K562 (cell line): ENCODE results near the gene MAGI1. TPM values are rescaled to one million over a fixed set of nuclear protein-coding genes. Genes with fewer than 3 reads are reported as not detected.

Source experiments
- ATAC-seq: fragments of 200-7000 bp; cut with Tn5 transposase; 3 replicates; pipeline ENCODE4 v1.9.1; 2020; ENCODE audit warnings: moderate library complexity
- BruUV-seq: library from RNA; stranded (reverse); fragments of 400-500 nt; replicated peaks from 2 replicates; lab custom pipeline; 2021; lab: Mats Ljungman, UMichigan
- CTCF ChIA-PET: fragments of 300-600 bp; formaldehyde crosslinking; extraction: SDS; loops from one replicate; lab custom pipeline; 2021; ENCODE audit warnings: low intra/inter-chr PET ratio; lab: Yijun Ruan, JAX
- POLR2A ChIA-PET: fragments of 300-600, 350-650 bp; sonication (Branson Sonifier 250); formaldehyde crosslinking; extraction: SDS; loops from one replicate; lab custom pipeline; 2021; ENCODE audit warnings: antibody characterized with exemption, inconsistent platforms; lab: Yijun Ruan, JAX
- DNase-seq, 4 experiments: peaks; one replicate each; pipeline versions ENCODE4 v3.0.0 to v3.0.0-alpha.2; 2011 to 2018; ENCODE audit warnings: low spot score in 3 of 4, mixed read lengths in 3 of 4; ENCODE audit errors: extremely low read depth in 1 of 4
- FAIRE-seq: peaks from 2 replicates; lab custom pipeline; 2011; peaks lifted over from hg19 to GRCh38; lab: Jason Lieb, UNC
- H2AFZ ChIP-seq: 2 replicates; pipeline ENCODE4 v1.6.0; 2011; ENCODE audit warnings: low read depth, low read length, control low read depth, inconsistent platforms
- H3K27ac ChIP-seq: fragments of 200-600 bp; 3 replicates; pipeline ENCODE4 v1.8.0; 2011; ENCODE audit warnings: low read depth, mild to moderate bottlenecking, control low read depth, inconsistent platforms, low read length, moderate library complexity, mixed read lengths; ENCODE audit errors: extremely low read depth
- H3K27me3 ChIP-seq, 2 experiments: fragments of 300-600 bp in 1 of 2; 2 replicates in 1 of 2; 3 replicates in 1 of 2; pipeline versions ENCODE4 v1.6.0 to v1.8.0; 2011; ENCODE audit warnings: inconsistent platforms in 2 of 2, low read length in 2 of 2, mild to moderate bottlenecking in 1 of 2, mixed read lengths in 1 of 2, moderate library complexity in 1 of 2; ENCODE audit not compliant: control insufficient read depth in 2 of 2, insufficient read depth in 2 of 2
- H3K36me3 ChIP-seq: fragments of 300-600 bp; 3 replicates; pipeline ENCODE4 v1.8.0; 2011; ENCODE audit warnings: mild to moderate bottlenecking, low read length, inconsistent platforms; ENCODE audit not compliant: control insufficient read depth, insufficient read depth
- H3K4me1 ChIP-seq, 2 experiments: fragments of 200-600 bp in 1 of 2; replicated peaks in 1 of 2; 2 replicates in 1 of 2; 3 replicates in 1 of 2; pipeline versions ENCODE4 v1.5.1 to v1.8.0; 2011; ENCODE audit warnings: inconsistent platforms in 2 of 2, low read length in 2 of 2, mild to moderate bottlenecking in 1 of 2, mixed read lengths in 1 of 2, moderate library complexity in 1 of 2; ENCODE audit not compliant: control insufficient read depth in 2 of 2, insufficient read depth in 2 of 2
- H3K4me2 ChIP-seq: 2 replicates; pipeline ENCODE4 v1.6.1; 2011; ENCODE audit warnings: low read length, control low read depth, inconsistent platforms, mixed read lengths; ENCODE audit not compliant: insufficient read depth
- H3K4me3 ChIP-seq: fragments of 200-600 bp; sonication (generic), shearing (Covaris generic); 2 replicates; pipeline ENCODE4 v1.5.1; 2016; ENCODE audit warnings: control low read depth, inconsistent platforms
- H3K79me2 ChIP-seq: fragments of 200-600 bp; 3 replicates; pipeline ENCODE4 v1.8.0; 2011; ENCODE audit warnings: low read length, inconsistent platforms; ENCODE audit not compliant: control insufficient read depth, insufficient read depth
- H3K9ac ChIP-seq, 2 experiments: 2 replicates each; pipeline versions ENCODE4 v1.6.0 to v1.6.1; 2011; ENCODE audit warnings: low read depth in 2 of 2, low read length in 2 of 2, control low read depth in 1 of 2, inconsistent platforms in 1 of 2, mild to moderate bottlenecking in 1 of 2, mixed read lengths in 1 of 2; ENCODE audit not compliant: insufficient read depth in 1 of 2
- H3K9me1 ChIP-seq: one replicate; pipeline ENCODE4 v1.6.0; 2011; ENCODE audit warnings: inconsistent platforms, mild to moderate bottlenecking, low read length, moderate library complexity; ENCODE audit not compliant: control insufficient read depth, insufficient read depth
- H3K9me3 ChIP-seq: replicated peaks from 2 replicates; pipeline ENCODE4 v1.5.1; 2011; ENCODE audit warnings: low read depth, low read length, inconsistent platforms; ENCODE audit not compliant: control insufficient read depth, insufficient read depth
- H4K20me1 ChIP-seq: replicated peaks from 2 replicates; pipeline ENCODE4 v1.6.1; 2011; ENCODE audit warnings: low read length, inconsistent platforms, mixed read lengths; ENCODE audit not compliant: control insufficient read depth, insufficient read depth
- ARID2 ChIP-seq: fragments of 450-650 bp; IDR thresholded peaks from 2 replicates; pipeline ENCODE4 v1.6.1; 2017; ENCODE audit warnings: antibody characterized with exemption, mild to moderate bottlenecking
- ARNT ChIP-seq, 2 experiments: fragments of 450-650 bp; IDR thresholded peaks; 2 replicates each; pipeline ENCODE4 v1.6.1; 2016; ENCODE audit warnings: mild to moderate bottlenecking in 1 of 2
- HDGF ChIP-seq: fragments of 450-650 bp; IDR thresholded peaks from 2 replicates; pipeline ENCODE4 v1.6.1; 2016
- NFYB ChIP-seq: IDR thresholded peaks from 2 replicates; pipeline ENCODE4 v1.6.1; 2011; ENCODE audit warnings: mild to moderate bottlenecking, moderate library complexity; ENCODE audit not compliant: insufficient read length; ENCODE audit errors: extremely low read depth
- ZKSCAN8 ChIP-seq: fragments of 200-800 bp; sonication (Bioruptor generic); IDR thresholded peaks from 2 replicates; pipeline ENCODE4 v1.6.1; 2016; ENCODE audit warnings: missing genetic modification characterization, missing compliant biosample characterization
- ZNF449 ChIP-seq: fragments of 250-450 bp; sonication (Bioruptor Pico); IDR thresholded peaks from 2 replicates; pipeline ENCODE4 v1.8.0; 2022; ENCODE audit warnings: moderate library complexity, mild to moderate bottlenecking, inconsistent platforms
- ZNF717 ChIP-seq: fragments of 250-450 bp; sonication (Bioruptor Pico); IDR thresholded peaks from 2 replicates; pipeline ENCODE4 v1.5.0; 2021
- WGBS: fragments of 100-300 bp; shearing (Covaris generic); methylation state at CpG from one replicate; pipeline ENCODE4 v1.1.6; 2016; ENCODE audit warnings: low coverage, mixed read lengths; ENCODE audit not compliant: insufficient coverage; ENCODE audit errors: missing lambda C conversion rate; 5-methylcytosine and 5-hydroxymethylcytosine counted together
- in situ Hi-C: fragments of 300-500 bp; cut with MboI; formaldehyde crosslinking; loops from 4 replicates; pipeline ENCODE4 v1.15.0; 2018; ENCODE audit warnings: inconsistent platforms, mixed read lengths
- intact Hi-C: fragments of 100-400 bp; cut with micrococcal nuclease; formaldehyde crosslinking; loops from 2 replicates; pipeline ENCODE4 v1.14.2; 2022
- polyA plus RNA-seq, 8 experiments: library from polyadenylated mRNA; depleted of rRNA in 4 of 8; stranded (reverse) in 5 of 8; unstranded in 3 of 8; fragments of >200 nt; fragmentation: Nextera tagmentation in 2 of 8; fragmentation: Illumina TruSeq in 1 of 8; extraction: Ambion mirVana in 2 of 8; extraction: Trizol in 1 of 8; gene quantifications; 2 replicates each; pipeline versions ENCODE4 v1.2.1 to v1.2.3, GENCODE V29; 2011 to 2014; ENCODE audit warnings: inconsistent platforms in 1 of 8, missing spikeins in 1 of 8
- total RNA-seq, 7 experiments: library from RNA; depleted of rRNA in 6 of 7; stranded (reverse); fragments of >200 nt in 6 of 7; fragmentation: Illumina TruSeq in 2 of 7; extraction: Trizol in 2 of 7; gene quantifications; 2 replicates each; pipeline versions ENCODE4 v1.2.1 to v1.2.3, GENCODE V29; 2011 to 2021; ENCODE audit warnings: low replicate concordance in 1 of 7

Gene MAGI1
- total and polyA plus RNA-seq, 9 of the 15 experiments (the other 6 are each of a cell fraction or from before 2014, with no cell fraction given): 7.8 to 59.4 (median 43.2) TPM

GRCh38 chr3:65343736-65344135, 695.0 kb downstream of the MAGI1 start (continued):
- TF ChIP-seq ZNF449 (CRISPR knock-in tag): no peak
- no peak for TF ChIP-seq ZNF717 (CRISPR knock-in tag)
- TF ChIP-seq ARID2: no peak

- no peak for FAIRE-seq
- POLR2A ChIA-PET: no interaction called here
- intact Hi-C loops: loop anchor here (10.0 kb wide), 1 partner anchor 322 kb away; no protein-coding TSS in a partner anchor
- Histone ChIP-seq H3K27ac (no peak overlapping the region), H3K4me2 (no peak overlapping the region), H3K4me1 (peaks cover 0 to 6% of the 10 kb centered on the region in 2 experiments; a peak in 3 of 5 replicates), H4K20me1 (no peaks in the 10 kb centered on the region), H3K27me3 (no peaks in the 10 kb centered on the region; a peak in 2 of 5 replicates), H3K79me2 (no peaks in the 10 kb centered on the region), H3K9ac (no peak overlapping the region), H2AFZ (no peak overlapping the region), H3K9me1 (no peaks in the 10 kb centered on the region), H3K4me3 (no peak overlapping the region), H3K36me3 (no peaks in the 10 kb centered on the region), H3K9me3 (no peaks in the 10 kb centered on the region)
- CTCF ChIA-PET: no interaction called here
- TF ChIP-seq NFYB (no peak), HDGF (no peak), ZKSCAN8 (no peak), ARNT (IDR thresholded peaks at IDR 0.05) (no peak)
- 61% methylated on average over 6 of the region's 6 CpGs for WGBS
- in situ Hi-C loops: loop anchor here (10.0 kb wide), 1 partner anchor 412 kb away; no protein-coding TSS in a partner anchor
- BruUV-seq: no TSS peak
- no peak for ATAC-seq
- DNase-seq: no peak
These were observed 695.7 kb downstream of the MAGI1 start for GRCh38 chr3:65343026-65343425.
